A673 (cell line): Measurements from ENCODE around the gene ABLIM3.

Source experiments
- EZH2 ChIP-seq: fragments of 200-600 bp; sonication (generic); IDR thresholded peaks from 2 replicates; pipeline ENCODE4 v1.6.1; 2017; ENCODE audit warnings: borderline replicate concordance, low read depth, mild to moderate bottlenecking, mixed read lengths, antibody characterized with exemption, low read length; ENCODE audit not compliant: poor library complexity, severe bottlenecking
- TF ChIP-seq, protein P1 (sequence below): fragments of 300-800, 200-600 bp; sonication (generic); conservative IDR thresholded peaks from 2 replicates; pipeline ENCODE4 v1.5.1; 2017; ENCODE audit warnings: low read depth, mild to moderate bottlenecking, antibody characterized with exemption, low read length, moderate library complexity, mixed read lengths

DNA sequence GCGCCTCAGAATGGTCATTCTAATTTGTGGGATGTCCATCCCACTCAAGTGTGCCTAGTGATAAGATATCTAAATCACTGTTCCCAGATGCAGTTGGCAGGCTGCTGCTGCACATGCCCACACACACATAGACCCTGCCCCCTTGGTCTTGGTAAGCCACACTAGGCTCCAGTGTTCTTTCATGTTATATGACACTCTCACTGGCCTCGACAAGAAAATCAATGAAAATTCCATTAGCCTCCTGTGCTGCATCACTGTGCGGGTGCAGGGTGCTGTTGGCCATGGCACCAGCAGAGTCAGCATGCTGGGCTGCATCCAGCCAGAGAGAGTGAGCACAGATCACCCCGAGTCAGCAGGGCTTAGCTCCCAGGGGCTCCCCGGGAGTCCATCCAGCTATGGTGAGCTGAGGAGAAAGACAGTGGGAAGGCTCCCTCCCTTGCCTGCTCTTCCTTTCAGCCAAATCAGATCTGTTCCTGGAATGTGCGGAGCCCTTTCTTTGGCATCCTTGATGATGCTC, 59.9 kb downstream of the ABLIM3 start:
- TF ChIP-seq, protein P1, sequence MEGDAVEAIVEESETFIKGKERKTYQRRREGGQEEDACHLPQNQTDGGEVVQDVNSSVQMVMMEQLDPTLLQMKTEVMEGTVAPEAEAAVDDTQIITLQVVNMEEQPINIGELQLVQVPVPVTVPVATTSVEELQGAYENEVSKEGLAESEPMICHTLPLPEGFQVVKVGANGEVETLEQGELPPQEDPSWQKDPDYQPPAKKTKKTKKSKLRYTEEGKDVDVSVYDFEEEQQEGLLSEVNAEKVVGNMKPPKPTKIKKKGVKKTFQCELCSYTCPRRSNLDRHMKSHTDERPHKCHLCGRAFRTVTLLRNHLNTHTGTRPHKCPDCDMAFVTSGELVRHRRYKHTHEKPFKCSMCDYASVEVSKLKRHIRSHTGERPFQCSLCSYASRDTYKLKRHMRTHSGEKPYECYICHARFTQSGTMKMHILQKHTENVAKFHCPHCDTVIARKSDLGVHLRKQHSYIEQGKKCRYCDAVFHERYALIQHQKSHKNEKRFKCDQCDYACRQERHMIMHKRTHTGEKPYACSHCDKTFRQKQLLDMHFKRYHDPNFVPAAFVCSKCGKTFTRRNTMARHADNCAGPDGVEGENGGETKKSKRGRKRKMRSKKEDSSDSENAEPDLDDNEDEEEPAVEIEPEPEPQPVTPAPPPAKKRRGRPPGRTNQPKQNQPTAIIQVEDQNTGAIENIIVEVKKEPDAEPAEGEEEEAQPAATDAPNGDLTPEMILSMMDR: no peak
- no peak for TF ChIP-seq EZH2
